ENCODE measurements around the gene EIF3B. TPM values are rescaled to one million over a fixed set of nuclear protein-coding genes. Genes with fewer than 3 reads are reported as not detected.

Gene EIF3B
- total RNA-seq, 2 experiments from 2014 or later: 166 to 167 TPM

- Histone ChIP-seq H3K9me3 (ENCODE audit: control insufficient read depth in 1 of 2, insufficient read depth in 1 of 2, low read length in 2 of 2) (peaks cover 0 to 4% of the 10 kb centered on the region in 2 experiments), H3K4me3 (ENCODE audit: low read length) (no peak overlapping the region), H3K36me3 (ENCODE audit: insufficient read depth, low read length) (peaks cover 51% of the 10 kb centered on the region), H3K27ac (ENCODE audit: low read depth in 1 of 2, low read length in 2 of 2) (no peak overlapping the region), H3K27me3 (ENCODE audit: control insufficient read depth in 1 of 2, insufficient read depth in 2 of 2, low read length in 2 of 2) (no peaks in the 10 kb centered on the region), H3K4me1 (ENCODE audit: insufficient read depth, low read length) (no peaks in the 10 kb centered on the region)
- CTCF ChIA-PET: no interaction called here
- H3K27me3 Mint-ChIP-seq: no peaks in the 10 kb centered on the region
- no peak overlapping the region for H3K4me3 Mint-ChIP-seq
- no peaks in the 10 kb centered on the region for H3K9me3 Mint-ChIP-seq
- ATAC-seq (ENCODE audit: poor library complexity) (no peak), DNase-seq (no peak)
- POLR2A ChIA-PET: no interaction called here
- intact Hi-C loops (cut with DNase I, micrococcal nuclease): no loop called here
- H3K27ac Mint-ChIP-seq: no peak overlapping the region
- no peak for TF ChIP-seq CTCF (IDR thresholded peaks at IDR 0.05)
- peaks cover 52% of the 10 kb centered on the region for H3K36me3 Mint-ChIP-seq (ENCODE audit: low read depth)
- no peaks in the 10 kb centered on the region for H3K4me1 Mint-ChIP-seq (ENCODE audit: low read depth)
Measured at GRCh38 chr7:2381227-2381626, 26.6 kb downstream of the EIF3B start.

- H3K27me3 Mint-ChIP-seq: no peaks in the 10 kb centered on the region
- Histone ChIP-seq H3K4me3 (ENCODE audit: low read length) (no peak overlapping the region), H3K4me1 (ENCODE audit: insufficient read depth, low read length) (no peaks in the 10 kb centered on the region), H3K27ac (ENCODE audit: low read depth in 1 of 2, low read length in 2 of 2) (no peak overlapping the region), H3K36me3 (ENCODE audit: insufficient read depth, low read length) (peaks cover 43% of the 10 kb centered on the region), H3K9me3 (ENCODE audit: control insufficient read depth in 1 of 2, insufficient read depth in 1 of 2, low read length in 2 of 2) (peaks cover 0 to 4% of the 10 kb centered on the region in 2 experiments), H3K27me3 (ENCODE audit: control insufficient read depth in 1 of 2, insufficient read depth in 2 of 2, low read length in 2 of 2) (no peaks in the 10 kb centered on the region)
- ChIA-PET CTCF (no interaction called here), POLR2A (no interaction called here)
- intact Hi-C loops (cut with DNase I, micrococcal nuclease): no loop called here
- no peak for ATAC-seq (ENCODE audit: poor library complexity)
- H3K36me3 Mint-ChIP-seq (ENCODE audit: low read depth): peaks cover 44% of the 10 kb centered on the region
- H3K9me3 Mint-ChIP-seq: no peaks in the 10 kb centered on the region
- DNase-seq: no peak
- no peak overlapping the region for H3K4me3 Mint-ChIP-seq
- no peaks in the 10 kb centered on the region for H3K4me1 Mint-ChIP-seq (ENCODE audit: low read depth)
- H3K27ac Mint-ChIP-seq: no peak overlapping the region
- no peak for TF ChIP-seq CTCF (IDR thresholded peaks at IDR 0.05)
Measured at GRCh38 chr7:2381881-2382509, 27.4 kb downstream of the EIF3B start.

- CTCF ChIA-PET: no interaction called here
- no peaks in the 10 kb centered on the region for H3K27me3 Mint-ChIP-seq
- peaks cover 35% of the 10 kb centered on the region for H3K36me3 ChIP-seq (ENCODE audit: insufficient read depth, low read length)
- intact Hi-C loops (cut with DNase I, micrococcal nuclease): no loop called here
- H3K9me3 ChIP-seq (ENCODE audit: control insufficient read depth in 1 of 2, insufficient read depth in 1 of 2, low read length in 2 of 2): peaks cover 0 to 4% of the 10 kb centered on the region in 2 experiments
- H3K4me3 ChIP-seq (ENCODE audit: low read length): no peak overlapping the region
- H3K4me3 Mint-ChIP-seq: no peak overlapping the region
- ATAC-seq (ENCODE audit: poor library complexity) (no peak), DNase-seq (no peak)
- no peak overlapping the region for H3K27ac ChIP-seq (ENCODE audit: low read depth in 1 of 2, low read length in 2 of 2)
- POLR2A ChIA-PET: interaction anchor here (0.6 to 1.7 kb wide), 2 partner anchors 30 to 64 kb away, joined by 3 to 8 read pairs; partner anchors contain the start of gene EIF3B
- no peaks in the 10 kb centered on the region for H3K4me1 Mint-ChIP-seq (ENCODE audit: low read depth)
- H3K27me3 ChIP-seq (ENCODE audit: control insufficient read depth in 1 of 2, insufficient read depth in 2 of 2, low read length in 2 of 2): no peaks in the 10 kb centered on the region
- peaks cover 32% of the 10 kb centered on the region for H3K36me3 Mint-ChIP-seq (ENCODE audit: low read depth)
- TF ChIP-seq CTCF (IDR thresholded peaks at IDR 0.05): no peak
- no peaks in the 10 kb centered on the region for H3K9me3 Mint-ChIP-seq
- no peaks in the 10 kb centered on the region for H3K4me1 ChIP-seq (ENCODE audit: insufficient read depth, low read length)
- H3K27ac Mint-ChIP-seq: no peak overlapping the region
Measured at GRCh38 chr7:2383543-2384274, 29.1 kb downstream of the EIF3B start.

Data from CD4-positive, alpha-beta T cell (primary cell).